Measurements from ENCODE around the gene KLHDC8A. TPM values are rescaled to one million over a fixed set of nuclear protein-coding genes. Genes with fewer than 3 reads are reported as not detected.

KLHDC8A gene
- total RNA-seq, 2 donors from 2014 or later, result 0.24 TPM; not detected in 1

DNA sequence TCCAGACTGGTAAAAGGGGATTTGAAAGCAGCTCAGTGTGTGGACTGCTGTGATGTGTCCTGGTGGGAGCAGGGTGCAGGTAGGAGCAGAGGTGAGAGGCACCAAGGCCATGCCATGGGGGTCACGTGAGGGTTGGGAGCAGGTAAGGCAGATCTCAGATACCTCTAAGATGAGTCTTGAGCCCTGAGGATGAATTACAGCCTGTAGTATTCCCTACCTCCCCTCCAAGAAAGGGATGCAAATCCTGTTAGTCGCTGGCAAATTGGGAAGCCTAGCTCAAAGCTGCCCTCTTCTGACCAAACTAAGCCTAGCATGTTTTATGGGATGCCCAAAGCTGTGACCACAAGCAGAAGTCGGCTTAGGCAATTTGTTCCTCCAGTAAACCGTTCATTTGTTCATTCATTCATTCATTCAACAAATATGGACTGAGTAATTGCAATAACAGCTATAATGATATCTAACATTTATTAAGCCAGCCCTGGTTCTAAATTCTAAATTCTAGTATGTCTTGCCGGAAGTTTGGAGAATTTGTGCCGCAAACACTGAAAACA is 31.3 kb downstream of the KLHDC8A start:
- no peaks in the 10 kb centered on the region for H3K9me3 ChIP-seq
- peaks cover 0 to 12% of the 10 kb centered on the region in 2 donors for H3K4me1 ChIP-seq
- H3K4me3 ChIP-seq, result no peak overlapping the region
- TF ChIP-seq, protein P1, sequence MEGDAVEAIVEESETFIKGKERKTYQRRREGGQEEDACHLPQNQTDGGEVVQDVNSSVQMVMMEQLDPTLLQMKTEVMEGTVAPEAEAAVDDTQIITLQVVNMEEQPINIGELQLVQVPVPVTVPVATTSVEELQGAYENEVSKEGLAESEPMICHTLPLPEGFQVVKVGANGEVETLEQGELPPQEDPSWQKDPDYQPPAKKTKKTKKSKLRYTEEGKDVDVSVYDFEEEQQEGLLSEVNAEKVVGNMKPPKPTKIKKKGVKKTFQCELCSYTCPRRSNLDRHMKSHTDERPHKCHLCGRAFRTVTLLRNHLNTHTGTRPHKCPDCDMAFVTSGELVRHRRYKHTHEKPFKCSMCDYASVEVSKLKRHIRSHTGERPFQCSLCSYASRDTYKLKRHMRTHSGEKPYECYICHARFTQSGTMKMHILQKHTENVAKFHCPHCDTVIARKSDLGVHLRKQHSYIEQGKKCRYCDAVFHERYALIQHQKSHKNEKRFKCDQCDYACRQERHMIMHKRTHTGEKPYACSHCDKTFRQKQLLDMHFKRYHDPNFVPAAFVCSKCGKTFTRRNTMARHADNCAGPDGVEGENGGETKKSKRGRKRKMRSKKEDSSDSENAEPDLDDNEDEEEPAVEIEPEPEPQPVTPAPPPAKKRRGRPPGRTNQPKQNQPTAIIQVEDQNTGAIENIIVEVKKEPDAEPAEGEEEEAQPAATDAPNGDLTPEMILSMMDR (IDR thresholded peaks at IDR 0.05), result peak; percentile 64 to 84
- no peaks in the 10 kb centered on the region for H3K36me3 ChIP-seq
- H3K27ac ChIP-seq, result no peak overlapping the region
- no peaks in the 10 kb centered on the region for H3K27me3 ChIP-seq
- DNase-seq (ENCODE audit: low spot score), result peak; percentile 71

GRCh38 chr1:205324781-205325180 is 31.9 kb downstream of the KLHDC8A start:
- H3K9me3 ChIP-seq, result no peaks in the 10 kb centered on the region
- TF ChIP-seq, protein P1 (IDR thresholded peaks at IDR 0.05), result no peak
- no peak overlapping the region for H3K27ac ChIP-seq
- peaks cover 0 to 14% of the 10 kb centered on the region in 2 donors for H3K4me1 ChIP-seq
- DNase-seq (ENCODE audit: low spot score), result no peak
- H3K27me3 ChIP-seq, result no peaks in the 10 kb centered on the region
- no peaks in the 10 kb centered on the region for H3K36me3 ChIP-seq
- no peak overlapping the region for H3K4me3 ChIP-seq

DNA sequence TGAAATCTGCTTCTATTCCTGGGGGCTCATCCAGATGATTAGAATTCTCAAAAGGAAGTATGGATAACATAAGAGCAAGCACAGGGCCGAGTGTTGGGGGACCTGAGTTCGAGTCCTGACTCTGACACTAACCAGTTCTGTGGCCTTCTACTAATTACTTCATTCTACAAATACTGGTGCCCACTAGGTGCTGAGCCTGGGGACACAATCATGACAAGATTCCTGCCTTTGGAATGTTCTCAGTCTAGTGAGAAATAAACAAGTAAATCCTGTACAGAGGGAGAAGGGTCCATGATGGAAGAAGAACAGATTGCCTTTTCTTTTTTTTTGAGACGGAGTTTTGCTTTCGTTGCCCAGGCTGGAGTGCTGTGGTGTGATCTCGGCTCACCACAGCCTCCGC is 32.9 kb downstream of the KLHDC8A start:
- H3K27me3 ChIP-seq, result no peaks in the 10 kb centered on the region
- no peak overlapping the region for H3K4me3 ChIP-seq
- DNase-seq (ENCODE audit: low spot score), result no peak
- no peaks in the 10 kb centered on the region for H3K9me3 ChIP-seq
- TF ChIP-seq, protein P1 (IDR thresholded peaks at IDR 0.05), result no peak
- no peaks in the 10 kb centered on the region for H3K36me3 ChIP-seq
- H3K27ac ChIP-seq, result no peak overlapping the region
- H3K4me1 ChIP-seq, result peaks cover 0 to 22% of the 10 kb centered on the region in 2 donors

- H3K9me3 ChIP-seq, result no peaks in the 10 kb centered on the region
- H3K36me3 ChIP-seq, result no peaks in the 10 kb centered on the region
- TF ChIP-seq, protein P1 (IDR thresholded peaks at IDR 0.05), result no peak
- peak overlapping the region; percentile 65 to 69 for H3K4me3 ChIP-seq
- H3K27me3 ChIP-seq, result no peaks in the 10 kb centered on the region
- no peak for DNase-seq (ENCODE audit: low spot score)
- H3K27ac ChIP-seq, result peak overlapping the region in 1 of 2 donors; percentile 87
- peaks cover 0 to 40% of the 10 kb centered on the region in 2 donors for H3K4me1 ChIP-seq
Measured at GRCh38 chr1:205321959-205322283, 34.8 kb downstream of the KLHDC8A start.

- DNase-seq (ENCODE audit: low spot score), result peak; percentile 89
- TF ChIP-seq, protein P1 (IDR thresholded peaks at IDR 0.05), result peak; percentile 24 to 53
- Histone ChIP-seq H3K4me3 (peak within 1 kb of the TSS; percentile 65 to 69), H3K27ac (peak within 1 kb of the TSS; percentile 69 to 87), H3K4me1 (peaks cover 0 to 46% of the 10 kb centered on the region in 2 donors), H3K9me3 (no peaks in the 10 kb centered on the region), H3K36me3 (no peaks in the 10 kb centered on the region), H3K27me3 (no peaks in the 10 kb centered on the region)
Measured at GRCh38 chr1:205321162-205321958, 35.4 kb downstream of the KLHDC8A start, which contains the start of gene NUAK2. TSS of gene NUAK2 (minus strand) at chr1:205321745. CDS start at chr1:205321628, 117 bp downstream.

Data from right atrium auricular region (tissue), 2 donors.